Stimulated activated CD4-positive, alpha-beta T cell treated with anti-CD3 and anti-CD28 coated beads, Interleukin-1b, Interleukin-23, amount 100 ng/mL, for 1 hour (primary cell): ENCODE results near the gene TIE1.

Experiments
- DNase-seq, 2 donors: peaks; one replicate each; pipeline ENCODE4 v3.0.0-alpha.2; 2020; ENCODE audit warnings: low read depth in 2 of 2

TIE1 gene

DNA sequence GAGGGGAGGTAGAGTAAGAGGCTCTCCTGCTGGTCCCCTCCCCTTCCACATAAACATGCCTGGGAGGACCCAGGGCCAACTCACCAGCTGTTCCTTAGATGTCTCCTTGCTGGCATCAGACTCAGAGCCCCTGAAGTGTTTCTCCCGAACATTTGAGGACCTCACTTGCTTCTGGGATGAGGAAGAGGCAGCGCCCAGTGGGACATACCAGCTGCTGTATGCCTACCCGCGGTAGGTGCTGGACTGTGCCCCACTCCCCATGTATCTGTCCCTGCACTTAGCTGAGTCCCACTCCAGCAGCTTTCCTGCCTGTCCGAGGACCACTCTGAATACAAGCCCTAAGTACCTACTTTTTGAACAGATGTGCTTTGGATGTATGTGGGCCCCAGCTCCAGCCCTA is 37.2 kb downstream of the TIE1 start:
- no peak for DNase-seq

- no peak for DNase-seq
Observed at GRCh38 chr1:43339584-43340232, 38.9 kb downstream of the TIE1 start.

DNA sequence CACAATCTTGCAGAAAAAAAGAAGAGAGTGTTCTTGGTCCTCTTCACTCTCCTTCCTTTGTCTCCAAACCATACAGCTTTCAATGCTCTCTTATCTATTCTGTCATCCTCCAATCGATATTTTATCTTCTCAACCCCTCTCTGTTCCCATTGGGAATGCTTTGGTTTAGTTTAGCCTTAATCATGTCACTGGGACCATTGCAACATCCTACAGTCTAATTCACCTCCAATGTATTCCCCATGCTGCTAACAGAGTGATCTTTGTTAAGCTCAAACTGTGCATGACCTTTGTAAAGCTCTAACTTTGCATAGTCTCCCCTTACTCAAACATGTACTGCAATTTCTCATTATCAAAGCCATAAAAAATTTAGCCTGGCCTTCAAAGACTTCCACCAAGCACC is 39.8 kb downstream of the TIE1 start:
- no peak for DNase-seq

- DNase-seq: no peak
Observed at GRCh38 chr1:43344267-43344850, 43.6 kb downstream of the TIE1 start.

- DNase-seq: no peak
Observed at GRCh38 chr1:43345120-43345519, 44.3 kb downstream of the TIE1 start.

DNA sequence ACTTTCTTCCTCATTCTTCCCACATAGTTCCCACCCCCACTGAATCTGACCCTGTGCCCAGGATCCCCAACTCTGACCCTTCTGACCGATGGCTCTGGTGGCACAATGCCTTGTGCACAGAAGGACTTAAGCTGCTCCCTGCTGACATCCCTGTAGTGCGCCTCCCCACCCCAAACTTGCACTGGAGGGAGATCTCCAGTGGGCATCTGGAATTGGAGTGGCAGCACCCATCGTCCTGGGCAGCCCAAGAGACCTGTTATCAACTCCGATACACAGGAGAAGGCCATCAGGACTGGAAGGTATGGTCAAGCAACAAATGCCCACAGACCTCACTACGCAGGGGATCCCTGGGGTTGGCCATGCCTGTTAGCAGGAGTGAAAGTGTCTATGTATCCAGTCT is 45.9 kb downstream of the TIE1 start:
- DNase-seq: no peak

- DNase-seq: no peak
Observed at GRCh38 chr1:43348343-43348808, 47.6 kb downstream of the TIE1 start.

GRCh38 chr1:43348809-43349593 is 48.2 kb downstream of the TIE1 start:
- no peak for DNase-seq

DNA sequence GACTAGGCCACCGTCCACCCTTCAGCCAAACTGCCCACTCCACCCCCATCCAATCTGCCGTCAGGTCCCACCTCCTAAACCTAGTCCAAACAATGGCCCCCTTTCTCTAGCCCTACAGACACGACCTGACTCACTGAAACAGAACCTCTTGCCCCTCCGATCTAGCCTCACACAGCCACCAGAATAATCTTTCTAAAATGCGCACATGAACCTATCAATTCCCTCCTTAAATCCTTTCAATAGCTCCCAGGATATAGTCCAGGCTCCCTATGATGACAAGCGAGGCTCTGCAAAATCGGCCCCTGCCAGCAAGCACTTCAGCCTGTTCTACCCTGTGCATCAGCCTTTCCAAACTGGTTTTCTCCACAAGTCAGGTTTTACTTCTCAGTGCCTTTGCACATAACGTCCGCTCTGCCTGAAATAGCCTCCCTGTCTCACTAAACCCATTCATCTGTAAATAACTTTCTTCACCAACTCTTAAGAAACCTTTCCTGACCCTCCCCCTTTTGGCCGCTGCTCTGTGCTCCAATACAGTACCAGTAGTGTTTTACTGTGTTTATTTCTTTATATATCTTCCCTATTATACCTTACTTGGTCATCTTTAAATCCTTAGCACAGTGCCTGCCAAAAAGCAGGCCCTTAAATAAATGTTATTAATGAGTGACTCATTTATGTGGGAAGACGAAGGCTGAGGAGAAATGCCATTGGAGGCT is 49.0 kb downstream of the TIE1 start:
- no peak for DNase-seq

- no peak for DNase-seq
Observed at GRCh38 chr1:43350976-43351375, 50.2 kb downstream of the TIE1 start.

DNA sequence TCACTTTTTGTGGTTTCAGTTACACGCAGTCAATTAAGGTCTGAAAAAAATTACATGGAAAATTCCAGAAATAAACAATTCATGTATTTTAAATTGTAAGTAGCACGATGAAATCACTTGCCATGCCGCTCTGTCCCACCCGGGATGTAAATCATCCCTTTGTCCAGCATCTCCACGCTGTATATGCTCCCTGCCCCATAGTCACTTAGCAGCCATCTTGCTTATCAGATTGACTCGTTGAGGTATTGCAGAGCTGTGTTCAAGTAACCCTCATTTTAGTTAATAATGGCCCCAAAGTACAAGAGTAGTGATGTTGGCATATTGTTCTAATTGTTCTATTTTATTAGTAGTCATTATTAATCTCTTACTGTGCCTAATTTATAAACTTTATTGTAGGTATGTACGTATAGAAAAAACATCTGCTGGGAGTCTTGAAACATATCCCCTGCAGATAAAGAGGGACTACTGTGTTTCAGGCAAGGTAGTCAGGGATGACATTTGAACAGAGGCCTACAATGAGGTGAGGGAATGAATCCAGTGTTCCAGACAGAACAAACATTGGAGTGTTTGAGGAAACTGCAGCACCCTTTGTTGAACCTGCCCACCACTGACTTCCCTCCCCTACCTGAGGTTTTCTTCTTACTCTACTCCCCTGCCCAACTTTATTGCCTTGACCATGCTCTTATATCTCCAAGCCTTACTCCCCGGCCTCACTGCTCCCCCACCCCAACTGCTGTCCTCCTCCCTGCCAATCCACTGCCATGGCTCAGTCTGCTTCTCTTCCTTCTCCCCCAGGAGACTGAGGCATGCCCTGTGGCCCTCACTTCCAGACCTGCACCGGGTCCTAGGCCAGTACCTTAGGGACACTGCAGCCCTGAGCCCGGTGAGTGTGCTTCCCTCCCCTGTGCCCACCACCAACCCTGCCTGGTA is 50.9 kb downstream of the TIE1 start:
- DNase-seq: no peak

GRCh38 chr1:43352351-43352705 is 51.5 kb downstream of the TIE1 start:
- no peak for DNase-seq

DNA sequence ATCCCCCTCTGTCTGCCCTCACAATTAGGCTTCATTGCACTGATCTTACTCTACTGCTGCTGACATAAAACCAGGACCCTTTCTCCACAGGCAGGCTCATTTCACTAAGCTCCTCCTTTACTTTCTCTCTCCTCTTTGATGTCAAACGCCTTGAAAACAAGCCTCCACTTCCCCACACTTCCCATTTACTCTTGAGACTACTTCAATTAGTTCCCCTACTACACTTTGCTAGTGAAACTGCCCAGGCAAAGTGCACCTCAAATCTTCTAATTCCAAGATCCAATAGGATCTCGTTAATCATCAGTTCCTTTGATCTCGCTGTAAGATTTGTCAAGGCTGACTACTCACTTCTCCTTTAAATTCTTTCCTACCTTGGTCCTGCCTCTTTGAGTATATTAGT is 52.1 kb downstream of the TIE1 start:
- no peak for DNase-seq

DNA sequence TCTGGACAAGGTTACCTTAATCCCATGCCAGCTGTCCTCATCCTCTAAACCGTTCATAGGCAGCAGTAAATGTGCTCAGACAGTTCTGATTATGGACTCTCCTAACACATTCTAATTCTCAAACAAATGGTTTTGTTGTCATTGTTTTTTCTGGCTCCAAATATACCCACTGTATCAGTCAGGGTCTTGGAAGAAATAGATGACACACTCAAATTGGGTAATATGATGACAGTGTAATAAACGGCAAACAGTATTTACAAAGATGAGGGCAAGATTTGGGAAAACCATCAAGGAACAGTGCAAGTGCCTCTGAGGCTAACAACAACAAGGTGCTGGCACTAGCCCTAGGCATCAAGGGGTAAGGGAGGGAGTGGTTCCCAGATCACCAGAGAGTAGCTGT is 53.7 kb downstream of the TIE1 start:
- DNase-seq: no peak

- no peak for DNase-seq
Observed at GRCh38 chr1:43354936-43355335, 54.2 kb downstream of the TIE1 start.

- no peak for DNase-seq
Observed at GRCh38 chr1:43357251-43357650, 56.5 kb downstream of the TIE1 start.

- DNase-seq: no peak
Observed at GRCh38 chr1:43358121-43358745, 57.5 kb downstream of the TIE1 start.

DNA sequence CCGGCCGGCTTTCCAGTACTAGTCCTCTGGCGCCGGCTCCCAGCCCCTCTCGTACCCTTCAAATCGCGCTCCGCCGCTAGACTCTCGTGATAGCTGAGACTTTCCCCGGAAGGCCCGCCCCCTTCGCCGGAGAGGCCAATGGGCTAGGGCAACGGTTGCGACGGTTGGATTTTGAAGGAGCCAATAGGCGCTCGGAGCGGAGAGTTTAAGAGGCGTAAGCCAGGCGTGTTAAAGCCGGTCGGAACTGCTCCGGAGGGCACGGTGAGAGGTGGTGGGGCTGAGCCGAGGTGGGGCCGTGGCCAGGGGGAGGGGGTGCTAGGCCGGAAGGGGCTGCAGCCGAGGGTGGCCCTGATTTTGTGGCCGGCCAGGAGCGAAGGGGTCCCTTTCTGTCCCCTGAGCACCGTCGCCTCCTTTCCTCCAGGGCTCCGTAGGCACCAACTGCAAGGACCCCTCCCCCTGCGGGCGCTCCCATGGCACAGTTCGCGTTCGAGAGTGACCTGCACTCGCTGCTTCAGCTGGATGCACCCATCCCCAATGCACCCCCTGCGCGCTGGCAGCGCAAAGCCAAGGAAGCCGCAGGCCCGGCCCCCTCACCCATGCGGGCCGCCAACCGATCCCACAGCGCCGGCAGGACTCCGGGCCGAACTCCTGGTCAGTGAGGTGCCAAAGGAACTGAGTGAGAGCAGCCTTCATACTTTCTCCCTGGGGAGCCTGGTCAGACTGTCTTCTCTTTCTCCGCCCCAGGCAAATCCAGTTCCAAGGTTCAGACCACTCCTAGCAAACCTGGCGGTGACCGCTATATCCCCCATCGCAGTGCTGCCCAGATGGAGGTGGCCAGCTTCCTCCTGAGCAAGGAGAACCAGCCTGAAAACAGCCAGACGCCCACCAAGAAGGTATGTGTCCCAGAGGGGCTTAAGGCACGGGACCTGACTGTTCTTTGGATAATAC is 58.2 kb downstream of the TIE1 start, which contains the start of gene CDC20:
CDC20 (plus strand) TSS at position 236 of the 948 bp plus-strand sequence; CDS start at position 471, 235 bp downstream.
- DNase-seq: peak; percentile 86 to 96

DNA sequence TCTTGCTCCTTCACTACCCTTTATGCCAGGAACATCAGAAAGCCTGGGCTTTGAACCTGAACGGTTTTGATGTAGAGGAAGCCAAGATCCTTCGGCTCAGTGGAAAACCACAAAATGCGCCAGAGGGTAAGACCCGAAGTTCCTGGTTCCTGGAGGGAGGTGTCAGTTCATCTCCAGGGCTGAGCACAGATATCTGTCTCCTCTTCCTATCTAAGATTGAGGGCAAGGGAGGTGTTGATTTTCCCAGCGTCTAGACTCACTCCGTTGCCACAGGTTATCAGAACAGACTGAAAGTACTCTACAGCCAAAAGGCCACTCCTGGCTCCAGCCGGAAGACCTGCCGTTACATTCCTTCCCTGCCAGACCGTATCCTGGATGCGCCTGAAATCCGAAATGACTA is 58.9 kb downstream of the TIE1 start:
- no peak for DNase-seq

GRCh38 chr1:43360616-43361015 is 59.8 kb downstream of the TIE1 start:
- no peak for DNase-seq
